Stomach (tissue), 9 donors: ENCODE data around the gene TTLL8. TPM values are rescaled to one million over a fixed set of nuclear protein-coding genes. Genes with fewer than 3 reads are reported as not detected.

Experiments
- DNase-seq, 2 donors: peaks; one replicate each; pipeline versions ENCODE4 v3.0.0 to v3.0.0-alpha.2; 2013 to 2019
- H3K27ac ChIP-seq, 5 donors: fragments of 200-600 bp in 4 of 5; sonication (generic) in 4 of 5; one replicate each; pipeline ENCODE4 v1.5.1; 2013 to 2019; ENCODE audit warnings: mild to moderate bottlenecking in 1 of 5, moderate library complexity in 1 of 5
- H3K27me3 ChIP-seq, 3 donors: fragments of 200-600 bp; sonication (generic); one replicate each; pipeline ENCODE4 v1.5.1; 2017 to 2019; ENCODE audit warnings: mixed run types in 1 of 3
- H3K36me3 ChIP-seq, 4 donors: fragments of 200-600 bp; sonication (generic); 1 replicate in 3 of 4; 2 replicates in 1 of 4; pipeline ENCODE4 v1.5.1; 2016 to 2019
- H3K4me1 ChIP-seq, 4 donors: fragments of 200-600 bp; sonication (generic); one replicate each; pipeline ENCODE4 v1.5.1; 2016 to 2019
- H3K4me3 ChIP-seq, 4 donors: fragments of 200-600 bp; sonication (generic) in 3 of 4; one replicate each; pipeline ENCODE4 v1.5.1; 2016 to 2019; ENCODE audit warnings: mild to moderate bottlenecking in 1 of 4
- H3K9me3 ChIP-seq, 4 donors: fragments of 200-600 bp; sonication (generic); one replicate each; pipeline ENCODE4 v1.5.1; 2016 to 2019
- CTCF ChIP-seq, 7 experiments: fragments of 450-650 bp in 4 of 7; fragments of 200-600 bp in 3 of 7; sonication (generic) in 3 of 7; IDR thresholded peaks; one replicate each; pipeline ENCODE4 v1.5.1; 2016 to 2019; ENCODE audit warnings: antibody characterized with exemption in 7 of 7, control low read depth in 2 of 7, mild to moderate bottlenecking in 1 of 7
- EP300 ChIP-seq: sonication (generic); formaldehyde crosslinking; IDR thresholded peaks from one replicate; pipeline ENCODE4 v1.6.1; 2017; ENCODE audit warnings: antibody characterized with exemption
- POLR2A ChIP-seq, 4 donors: fragments of 450-650 bp; IDR thresholded peaks; one replicate each; pipeline ENCODE4 v1.6.1; 2016; ENCODE audit warnings: antibody characterized with exemption in 4 of 4, control low read depth in 2 of 4, mild to moderate bottlenecking in 1 of 4, moderate library complexity in 1 of 4
- POLR2AphosphoS5 ChIP-seq, 3 donors: sonication (generic); formaldehyde crosslinking; IDR thresholded peaks; one replicate each; pipeline ENCODE4 v1.6.1; 2016; ENCODE audit warnings: antibody characterized with exemption in 3 of 3
- WGBS, 5 donors: extraction: QIAGEN DNeasy Blood & Tissue Kit in 3 of 5; methylation state at CpG; one replicate each; pipeline versions ENCODE4 v1.1.5 to v1.1.7; 2013 to 2018; 5-methylcytosine and 5-hydroxymethylcytosine counted together
- intact Hi-C: fragments of 100-400 bp; cut with DNase I; formaldehyde crosslinking; loops from one replicate; pipeline ENCODE4 v1.15.1; 2023; ENCODE audit warnings: low total_unique reads
- polyA plus RNA-seq, 3 donors: library from polyadenylated mRNA; stranded (reverse); fragments of 200-250 nt; gene quantifications; one replicate each; pipeline ENCODE4 v1.2.3, GENCODE V29; 2013
- total RNA-seq, 5 donors: library from RNA; depleted of rRNA; stranded (reverse); fragments of >200 nt; gene quantifications; one replicate each; pipeline versions ENCODE4 v1.1.0 to v1.2.3, GENCODE V29; 2014 to 2016
- donor health status: healthy with polysubstance abuse.
- donor health status: Bipolar disorder and iron deficiency.
- donor health status: healthy.

The TTLL8 gene
- total and polyA plus RNA-seq, 8 donors: not detected

GRCh38 chr22:50048836-50049235 lies 9.3 kb downstream of the TTLL8 start:
- H3K9me3 ChIP-seq: peaks cover 0 to 20% (median 12%) of the 10 kb centered on the region in 4 donors
- no peak overlapping the region for H3K27ac ChIP-seq
- intact Hi-C loops: no loop called here
- H3K4me1 ChIP-seq: no peaks in the 10 kb centered on the region
- no peak for DNase-seq
- TF ChIP-seq CTCF (IDR thresholded peaks at IDR 0.05) (no peak), EP300 (no peak), POLR2A (IDR thresholded peaks at IDR 0.05) (no peak), POLR2AphosphoS5 (IDR thresholded peaks at IDR 0.05) (no peak)
- 81 to 89% (median 88%) methylated on average over 15 to 17 of the region's 17 CpGs for WGBS, 5 donors
- H3K27me3 ChIP-seq: peaks cover 0 to 56% (median 14%) of the 10 kb centered on the region in 3 donors
- H3K4me3 ChIP-seq: no peak overlapping the region
- H3K36me3 ChIP-seq: no peaks in the 10 kb centered on the region

DNA sequence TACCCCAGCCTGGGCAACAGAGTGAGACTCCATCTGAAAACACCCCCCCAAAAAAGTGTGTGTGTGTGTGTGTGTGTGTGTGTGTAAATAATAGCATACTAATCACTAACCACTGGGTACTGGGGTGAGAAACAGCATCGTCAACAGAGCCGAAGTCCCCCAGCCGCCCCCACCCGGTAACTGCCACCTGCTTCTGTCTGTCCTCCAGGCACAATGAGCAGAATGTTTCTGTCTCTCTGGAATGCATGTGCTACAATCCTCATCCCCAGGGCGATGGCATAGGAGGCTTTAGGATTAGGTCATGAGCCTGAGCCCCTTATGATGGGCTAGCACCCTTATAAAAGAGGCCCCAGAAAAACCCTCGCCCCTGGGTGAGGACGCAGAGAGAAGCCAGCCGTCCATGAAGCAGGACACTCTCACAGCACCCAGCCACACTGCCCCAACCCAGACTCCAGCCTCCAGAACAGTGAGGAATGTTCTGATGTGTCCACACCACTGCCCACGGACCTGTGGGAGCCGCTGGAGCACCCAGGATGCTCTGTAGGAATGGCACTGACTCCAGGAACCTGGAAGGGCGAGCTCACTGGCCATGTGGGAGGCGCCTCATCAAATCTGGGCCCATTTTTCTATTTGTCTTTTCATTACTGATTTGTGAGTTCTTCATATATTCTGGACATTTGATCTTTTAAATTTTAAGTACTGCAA lies 9.9 kb downstream of the TTLL8 start:
- DNase-seq: no peak
- intact Hi-C loops: no loop called here
- 80 to 84% (median 81%) methylated on average over 10 to 12 of the region's 12 CpGs for WGBS, 5 donors

GRCh38 chr22:50047346-50047745 lies 10.8 kb downstream of the TTLL8 start:
- no peaks in the 10 kb centered on the region for H3K4me1 ChIP-seq
- no peak overlapping the region for H3K27ac ChIP-seq
- no peak for TF ChIP-seq POLR2AphosphoS5 (IDR thresholded peaks at IDR 0.05)
- TF ChIP-seq EP300: no peak
- peaks cover 0 to 6% (median 0%) of the 10 kb centered on the region in 4 donors for H3K9me3 ChIP-seq
- no peak overlapping the region for H3K4me3 ChIP-seq
- WGBS, 5 donors: 81 to 93% (median 88%) methylated on average over 12 to 16 of the region's 16 CpGs
- intact Hi-C loops: no loop called here
- no peaks in the 10 kb centered on the region for H3K36me3 ChIP-seq
- H3K27me3 ChIP-seq: peaks cover 0 to 60% (median 14%) of the 10 kb centered on the region in 3 donors
- no peak for DNase-seq

More for the DNA sequence above, 9.9 kb downstream of the TTLL8 start:
- Histone ChIP-seq H3K4me1 (no peaks in the 10 kb centered on the region), H3K36me3 (no peaks in the 10 kb centered on the region), H3K4me3 (no peak overlapping the region), H3K27ac (no peak overlapping the region), H3K27me3 (peaks cover 0 to 60% (median 14%) of the 10 kb centered on the region in 3 donors), H3K9me3 (peaks cover 0 to 13% (median 6%) of the 10 kb centered on the region in 4 donors)
- no peak for TF ChIP-seq EP300
- no peak for TF ChIP-seq POLR2AphosphoS5 (IDR thresholded peaks at IDR 0.05)
- TF ChIP-seq CTCF (IDR thresholded peaks at IDR 0.05): no peak
- TF ChIP-seq POLR2A (IDR thresholded peaks at IDR 0.05): no peak

GRCh38 chr22:50046481-50047245 lies 11.4 kb downstream of the TTLL8 start:
- DNase-seq: no peak

More at GRCh38 chr22:50046481-50047245, 11.4 kb downstream of the TTLL8 start:
- 74 to 84% (median 77%) methylated on average over 10 to 27 of the region's 27 CpGs for WGBS, 5 donors
- H3K4me1 ChIP-seq: no peaks in the 10 kb centered on the region
- H3K27me3 ChIP-seq: peaks cover 0 to 58% (median 14%) of the 10 kb centered on the region in 3 donors
- H3K4me3 ChIP-seq: no peak overlapping the region
- H3K27ac ChIP-seq: no peak overlapping the region
- intact Hi-C loops: no loop called here
- H3K36me3 ChIP-seq: no peaks in the 10 kb centered on the region
- no peak for TF ChIP-seq POLR2A (IDR thresholded peaks at IDR 0.05)
- no peak for TF ChIP-seq CTCF (IDR thresholded peaks at IDR 0.05)
- TF ChIP-seq EP300: no peak
- no peaks in the 10 kb centered on the region for H3K9me3 ChIP-seq
